B cell (primary cell): ENCODE results near the gene KCNH1.

Experiments used
- EZH2 ChIP-seq: IDR thresholded peaks from 2 replicates; pipeline ENCODE4 v1.6.1; 2012; ENCODE audit warnings: borderline replicate concordance, low read depth, mild to moderate bottlenecking, moderate library complexity, low read length; ENCODE audit not compliant: insufficient read depth, poor library complexity, severe bottlenecking
- TF ChIP-seq, protein P1 (sequence below): fragments of 200-600 bp; IDR thresholded peaks from one replicate; pipeline ENCODE4 v1.8.0; 2022; ENCODE audit warnings: antibody characterized with exemption, mild to moderate bottlenecking

- TF ChIP-seq, protein P1, sequence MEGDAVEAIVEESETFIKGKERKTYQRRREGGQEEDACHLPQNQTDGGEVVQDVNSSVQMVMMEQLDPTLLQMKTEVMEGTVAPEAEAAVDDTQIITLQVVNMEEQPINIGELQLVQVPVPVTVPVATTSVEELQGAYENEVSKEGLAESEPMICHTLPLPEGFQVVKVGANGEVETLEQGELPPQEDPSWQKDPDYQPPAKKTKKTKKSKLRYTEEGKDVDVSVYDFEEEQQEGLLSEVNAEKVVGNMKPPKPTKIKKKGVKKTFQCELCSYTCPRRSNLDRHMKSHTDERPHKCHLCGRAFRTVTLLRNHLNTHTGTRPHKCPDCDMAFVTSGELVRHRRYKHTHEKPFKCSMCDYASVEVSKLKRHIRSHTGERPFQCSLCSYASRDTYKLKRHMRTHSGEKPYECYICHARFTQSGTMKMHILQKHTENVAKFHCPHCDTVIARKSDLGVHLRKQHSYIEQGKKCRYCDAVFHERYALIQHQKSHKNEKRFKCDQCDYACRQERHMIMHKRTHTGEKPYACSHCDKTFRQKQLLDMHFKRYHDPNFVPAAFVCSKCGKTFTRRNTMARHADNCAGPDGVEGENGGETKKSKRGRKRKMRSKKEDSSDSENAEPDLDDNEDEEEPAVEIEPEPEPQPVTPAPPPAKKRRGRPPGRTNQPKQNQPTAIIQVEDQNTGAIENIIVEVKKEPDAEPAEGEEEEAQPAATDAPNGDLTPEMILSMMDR, result no peak
- TF ChIP-seq EZH2, result no peak
These were observed 267.4 kb downstream of the KCNH1 start for GRCh38 chr1:210866532-210866931.
